WTC11 (cell line): Measurements from ENCODE around the gene FSD1. TPM values are rescaled to one million over a fixed set of nuclear protein-coding genes. Genes with fewer than 3 reads are reported as not detected.

Source experiments
- ESRRA ChIP-seq: sonication (generic); formaldehyde crosslinking; IDR thresholded peaks from 2 replicates; pipeline ENCODE4 v1.8.1; 2022; ENCODE audit warnings: mild to moderate bottlenecking, missing genetic modification reagents, borderline replicate concordance
- FOXK1 ChIP-seq: sonication (generic); formaldehyde crosslinking; IDR thresholded peaks from 2 replicates; pipeline ENCODE4 v1.8.0; 2022; ENCODE audit warnings: mild to moderate bottlenecking, moderate library complexity, missing genetic modification reagents
- GTF2I ChIP-seq: fragments of 250-450 bp; sonication (Bioruptor Pico); conservative IDR thresholded peaks from 2 replicates; pipeline ENCODE4 v1.4.0; 2021; ENCODE audit warnings: mild to moderate bottlenecking
- HMGA2 ChIP-seq: fragments of 250-450 bp; sonication (Bioruptor Pico); IDR thresholded peaks from 2 replicates; pipeline ENCODE4 v1.4.0; 2021; ENCODE audit warnings: mild to moderate bottlenecking, moderate library complexity
- MXD4 ChIP-seq: fragments of 250-450 bp; sonication (Bioruptor Pico); IDR thresholded peaks from 2 replicates; pipeline ENCODE4 v1.8.0; 2021; ENCODE audit warnings: mild to moderate bottlenecking, moderate library complexity, borderline replicate concordance
- MYBL2 ChIP-seq: sonication (generic); formaldehyde crosslinking; IDR thresholded peaks from 2 replicates; pipeline ENCODE4 v1.8.1; 2023; ENCODE audit warnings: mild to moderate bottlenecking, moderate library complexity, missing genetic modification reagents
- NFATC4 ChIP-seq: fragments of 250-450 bp; sonication (Bioruptor Pico); IDR thresholded peaks from 2 replicates; pipeline ENCODE4 v1.9.0; 2021; ENCODE audit warnings: mild to moderate bottlenecking
- RORB ChIP-seq: fragments of 250-450 bp; sonication (Bioruptor Pico); IDR thresholded peaks from 2 replicates; pipeline ENCODE4 v1.9.0; 2021; ENCODE audit warnings: mild to moderate bottlenecking
- ZNF232 ChIP-seq: sonication (generic); formaldehyde crosslinking; IDR thresholded peaks from 2 replicates; pipeline ENCODE4 v1.8.0; 2022; ENCODE audit warnings: mild to moderate bottlenecking, missing genetic modification reagents
- ZNF396 ChIP-seq: fragments of 250-450 bp; sonication (Bioruptor Pico); IDR thresholded peaks from 2 replicates; pipeline ENCODE4 v1.8.0; 2021; ENCODE audit warnings: mild to moderate bottlenecking, moderate library complexity, borderline replicate concordance
- ZNF416 ChIP-seq: fragments of 250-450 bp; sonication (Bioruptor Pico); IDR thresholded peaks from 2 replicates; pipeline ENCODE4 v1.9.0; 2021; ENCODE audit warnings: mild to moderate bottlenecking, inconsistent platforms
- ZNF423 ChIP-seq: fragments of 250-450 bp; sonication (Bioruptor Pico); IDR thresholded peaks from 2 replicates; pipeline ENCODE4 v2.1.2; 2022; ENCODE audit warnings: mild to moderate bottlenecking, moderate library complexity
- ZNF671 ChIP-seq: fragments of 250-450 bp; sonication (Bioruptor Pico); IDR thresholded peaks from 2 replicates; pipeline ENCODE4 v1.8.0; 2021; ENCODE audit warnings: mild to moderate bottlenecking
- total RNA-seq: library from RNA; stranded (reverse); gene quantifications from 3 replicates; pipeline ENCODE4 v1.2.3, GENCODE V29; 2021
- TF ChIP-seq, protein P1 (sequence below): sonication (generic); formaldehyde crosslinking; IDR thresholded peaks from 2 replicates; pipeline ENCODE4 v1.8.0; 2022; ENCODE audit warnings: missing genetic modification reagents
- TF ChIP-seq, protein P2 (sequence below): sonication (generic); formaldehyde crosslinking; IDR thresholded peaks from 2 replicates; pipeline ENCODE4 v1.8.0; 2023; ENCODE audit warnings: mild to moderate bottlenecking, missing genetic modification reagents
- TF ChIP-seq, protein P3 (sequence below): fragments of 250-450 bp; sonication (Bioruptor Pico); IDR thresholded peaks from 2 replicates; pipeline ENCODE4 v1.9.0; 2021; ENCODE audit warnings: mild to moderate bottlenecking, borderline replicate concordance
- TF ChIP-seq, protein P4 (sequence below): fragments of 250-450 bp; sonication (Bioruptor Pico); IDR thresholded peaks from 2 replicates; pipeline ENCODE4 v1.8.0; 2021; ENCODE audit warnings: mild to moderate bottlenecking
- TF ChIP-seq, protein P5 (sequence below): sonication (generic); formaldehyde crosslinking; IDR thresholded peaks from 2 replicates; pipeline ENCODE4 v1.8.0; 2022; ENCODE audit warnings: mild to moderate bottlenecking, missing genetic modification reagents
- TF ChIP-seq, protein P6 (sequence below): fragments of 250-450 bp; sonication (Bioruptor Pico); IDR thresholded peaks from 2 replicates; pipeline ENCODE4 v1.9.0; 2021; ENCODE audit warnings: mild to moderate bottlenecking
- TF ChIP-seq, protein P7 (sequence below): sonication (generic); formaldehyde crosslinking; IDR thresholded peaks from 2 replicates; pipeline ENCODE4 v1.8.1; 2023; ENCODE audit warnings: mild to moderate bottlenecking, missing genetic modification reagents, moderate library complexity
- TF ChIP-seq, protein P8 (sequence below): sonication (generic); formaldehyde crosslinking; IDR thresholded peaks from 2 replicates; pipeline ENCODE4 v1.8.0; 2022; ENCODE audit warnings: mild to moderate bottlenecking, missing genetic modification reagents

FSD1 gene
- total RNA-seq, 1 experiment from 2014 or later = 61.3 TPM

DNA sequence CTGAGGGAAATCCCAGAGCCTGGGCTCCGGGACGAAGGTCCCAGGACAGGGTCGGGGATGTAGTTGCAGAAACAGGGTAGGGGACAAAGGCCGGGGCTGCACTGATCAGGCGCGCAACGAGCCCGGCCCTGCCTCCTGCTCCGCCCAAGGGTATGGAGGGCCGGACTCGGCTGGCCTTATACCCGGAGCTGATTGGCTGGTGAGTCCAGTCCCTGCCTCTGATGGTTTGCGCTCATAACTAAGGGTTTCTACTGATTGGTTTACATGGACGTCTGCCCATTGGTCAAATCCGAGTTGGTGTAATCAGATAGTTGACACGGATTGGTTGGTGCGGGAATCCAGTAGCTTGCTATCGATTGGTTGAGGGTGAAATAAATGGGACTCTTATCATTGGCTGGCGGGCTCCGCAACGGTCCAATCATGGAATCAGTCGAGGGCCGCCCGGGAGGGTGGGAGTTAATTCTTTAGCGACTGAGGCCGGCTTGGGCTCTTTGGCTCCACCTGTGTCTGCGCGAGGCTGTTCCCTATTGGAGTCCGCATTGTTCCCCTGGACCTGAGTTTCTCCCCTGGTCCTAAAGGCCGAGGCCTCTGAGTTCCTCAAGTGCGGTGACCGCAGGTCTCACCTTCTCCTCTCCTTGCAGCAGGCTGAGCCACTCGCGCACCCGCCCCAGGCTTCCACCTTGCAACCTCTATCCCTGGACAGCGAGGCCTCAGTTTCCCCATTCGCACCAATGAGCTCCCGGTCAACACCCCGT lies 38.4 kb downstream of the FSD1 start (continued):
- TF ChIP-seq MXD4 (peak; percentile 97), GTF2I (no peak), ZNF232 (0 out of 2 replicates have a peak, but pooled peaks have one; percentile 26), ZNF396 (CRISPR knock-in tag) (peak; percentile 92; the same call in 1 of the 2 replicates), MYBL2 (peak; percentile 51; the same call in 1 of the 2 replicates), FOXK1 (CRISPR knock-in tag) (peak; percentile 26; the same call in 1 of the 2 replicates), RORB (CRISPR knock-in tag) (no peak), ESRRA (no peak), ZNF423 (peak; percentile 82), ZNF671 (peak; percentile 70; the same call in 1 of the 2 replicates), NFATC4 (CRISPR knock-in tag) (no peak), ZNF416 (CRISPR knock-in tag) (0 out of 2 replicates have a peak, but pooled peaks have one; percentile 67), HMGA2 (peak; percentile 58; the same call in 1 of the 2 replicates)
- TF ChIP-seq, protein P1, sequence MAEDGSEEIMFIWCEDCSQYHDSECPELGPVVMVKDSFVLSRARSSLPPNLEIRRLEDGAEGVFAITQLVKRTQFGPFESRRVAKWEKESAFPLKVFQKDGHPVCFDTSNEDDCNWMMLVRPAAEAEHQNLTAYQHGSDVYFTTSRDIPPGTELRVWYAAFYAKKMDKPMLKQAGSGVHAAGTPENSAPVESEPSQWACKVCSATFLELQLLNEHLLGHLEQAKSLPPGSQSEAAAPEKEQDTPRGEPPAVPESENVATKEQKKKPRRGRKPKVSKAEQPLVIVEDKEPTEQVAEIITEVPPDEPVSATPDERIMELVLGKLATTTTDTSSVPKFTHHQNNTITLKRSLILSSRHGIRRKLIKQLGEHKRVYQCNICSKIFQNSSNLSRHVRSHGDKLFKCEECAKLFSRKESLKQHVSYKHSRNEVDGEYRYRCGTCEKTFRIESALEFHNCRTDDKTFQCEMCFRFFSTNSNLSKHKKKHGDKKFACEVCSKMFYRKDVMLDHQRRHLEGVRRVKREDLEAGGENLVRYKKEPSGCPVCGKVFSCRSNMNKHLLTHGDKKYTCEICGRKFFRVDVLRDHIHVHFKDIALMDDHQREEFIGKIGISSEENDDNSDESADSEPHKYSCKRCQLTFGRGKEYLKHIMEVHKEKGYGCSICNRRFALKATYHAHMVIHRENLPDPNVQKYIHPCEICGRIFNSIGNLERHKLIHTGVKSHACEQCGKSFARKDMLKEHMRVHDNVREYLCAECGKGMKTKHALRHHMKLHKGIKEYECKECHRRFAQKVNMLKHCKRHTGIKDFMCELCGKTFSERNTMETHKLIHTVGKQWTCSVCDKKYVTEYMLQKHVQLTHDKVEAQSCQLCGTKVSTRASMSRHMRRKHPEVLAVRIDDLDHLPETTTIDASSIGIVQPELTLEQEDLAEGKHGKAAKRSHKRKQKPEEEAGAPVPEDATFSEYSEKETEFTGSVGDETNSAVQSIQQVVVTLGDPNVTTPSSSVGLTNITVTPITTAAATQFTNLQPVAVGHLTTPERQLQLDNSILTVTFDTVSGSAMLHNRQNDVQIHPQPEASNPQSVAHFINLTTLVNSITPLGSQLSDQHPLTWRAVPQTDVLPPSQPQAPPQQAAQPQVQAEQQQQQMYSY (CRISPR knock-in tag) = 0 out of 2 replicates have a peak, but pooled peaks have one; percentile 22
- TF ChIP-seq, protein P2, sequence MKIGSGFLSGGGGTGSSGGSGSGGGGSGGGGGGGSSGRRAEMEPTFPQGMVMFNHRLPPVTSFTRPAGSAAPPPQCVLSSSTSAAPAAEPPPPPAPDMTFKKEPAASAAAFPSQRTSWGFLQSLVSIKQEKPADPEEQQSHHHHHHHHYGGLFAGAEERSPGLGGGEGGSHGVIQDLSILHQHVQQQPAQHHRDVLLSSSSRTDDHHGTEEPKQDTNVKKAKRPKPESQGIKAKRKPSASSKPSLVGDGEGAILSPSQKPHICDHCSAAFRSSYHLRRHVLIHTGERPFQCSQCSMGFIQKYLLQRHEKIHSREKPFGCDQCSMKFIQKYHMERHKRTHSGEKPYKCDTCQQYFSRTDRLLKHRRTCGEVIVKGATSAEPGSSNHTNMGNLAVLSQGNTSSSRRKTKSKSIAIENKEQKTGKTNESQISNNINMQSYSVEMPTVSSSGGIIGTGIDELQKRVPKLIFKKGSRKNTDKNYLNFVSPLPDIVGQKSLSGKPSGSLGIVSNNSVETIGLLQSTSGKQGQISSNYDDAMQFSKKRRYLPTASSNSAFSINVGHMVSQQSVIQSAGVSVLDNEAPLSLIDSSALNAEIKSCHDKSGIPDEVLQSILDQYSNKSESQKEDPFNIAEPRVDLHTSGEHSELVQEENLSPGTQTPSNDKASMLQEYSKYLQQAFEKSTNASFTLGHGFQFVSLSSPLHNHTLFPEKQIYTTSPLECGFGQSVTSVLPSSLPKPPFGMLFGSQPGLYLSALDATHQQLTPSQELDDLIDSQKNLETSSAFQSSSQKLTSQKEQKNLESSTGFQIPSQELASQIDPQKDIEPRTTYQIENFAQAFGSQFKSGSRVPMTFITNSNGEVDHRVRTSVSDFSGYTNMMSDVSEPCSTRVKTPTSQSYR (CRISPR knock-in tag) = no peak
- TF ChIP-seq, protein P3, sequence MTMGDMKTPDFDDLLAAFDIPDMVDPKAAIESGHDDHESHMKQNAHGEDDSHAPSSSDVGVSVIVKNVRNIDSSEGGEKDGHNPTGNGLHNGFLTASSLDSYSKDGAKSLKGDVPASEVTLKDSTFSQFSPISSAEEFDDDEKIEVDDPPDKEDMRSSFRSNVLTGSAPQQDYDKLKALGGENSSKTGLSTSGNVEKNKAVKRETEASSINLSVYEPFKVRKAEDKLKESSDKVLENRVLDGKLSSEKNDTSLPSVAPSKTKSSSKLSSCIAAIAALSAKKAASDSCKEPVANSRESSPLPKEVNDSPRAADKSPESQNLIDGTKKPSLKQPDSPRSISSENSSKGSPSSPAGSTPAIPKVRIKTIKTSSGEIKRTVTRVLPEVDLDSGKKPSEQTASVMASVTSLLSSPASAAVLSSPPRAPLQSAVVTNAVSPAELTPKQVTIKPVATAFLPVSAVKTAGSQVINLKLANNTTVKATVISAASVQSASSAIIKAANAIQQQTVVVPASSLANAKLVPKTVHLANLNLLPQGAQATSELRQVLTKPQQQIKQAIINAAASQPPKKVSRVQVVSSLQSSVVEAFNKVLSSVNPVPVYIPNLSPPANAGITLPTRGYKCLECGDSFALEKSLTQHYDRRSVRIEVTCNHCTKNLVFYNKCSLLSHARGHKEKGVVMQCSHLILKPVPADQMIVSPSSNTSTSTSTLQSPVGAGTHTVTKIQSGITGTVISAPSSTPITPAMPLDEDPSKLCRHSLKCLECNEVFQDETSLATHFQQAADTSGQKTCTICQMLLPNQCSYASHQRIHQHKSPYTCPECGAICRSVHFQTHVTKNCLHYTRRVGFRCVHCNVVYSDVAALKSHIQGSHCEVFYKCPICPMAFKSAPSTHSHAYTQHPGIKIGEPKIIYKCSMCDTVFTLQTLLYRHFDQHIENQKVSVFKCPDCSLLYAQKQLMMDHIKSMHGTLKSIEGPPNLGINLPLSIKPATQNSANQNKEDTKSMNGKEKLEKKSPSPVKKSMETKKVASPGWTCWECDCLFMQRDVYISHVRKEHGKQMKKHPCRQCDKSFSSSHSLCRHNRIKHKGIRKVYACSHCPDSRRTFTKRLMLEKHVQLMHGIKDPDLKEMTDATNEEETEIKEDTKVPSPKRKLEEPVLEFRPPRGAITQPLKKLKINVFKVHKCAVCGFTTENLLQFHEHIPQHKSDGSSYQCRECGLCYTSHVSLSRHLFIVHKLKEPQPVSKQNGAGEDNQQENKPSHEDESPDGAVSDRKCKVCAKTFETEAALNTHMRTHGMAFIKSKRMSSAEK (CRISPR knock-in tag) = peak; percentile 78; the same call in 1 of the 2 replicates
- TF ChIP-seq, protein P4, sequence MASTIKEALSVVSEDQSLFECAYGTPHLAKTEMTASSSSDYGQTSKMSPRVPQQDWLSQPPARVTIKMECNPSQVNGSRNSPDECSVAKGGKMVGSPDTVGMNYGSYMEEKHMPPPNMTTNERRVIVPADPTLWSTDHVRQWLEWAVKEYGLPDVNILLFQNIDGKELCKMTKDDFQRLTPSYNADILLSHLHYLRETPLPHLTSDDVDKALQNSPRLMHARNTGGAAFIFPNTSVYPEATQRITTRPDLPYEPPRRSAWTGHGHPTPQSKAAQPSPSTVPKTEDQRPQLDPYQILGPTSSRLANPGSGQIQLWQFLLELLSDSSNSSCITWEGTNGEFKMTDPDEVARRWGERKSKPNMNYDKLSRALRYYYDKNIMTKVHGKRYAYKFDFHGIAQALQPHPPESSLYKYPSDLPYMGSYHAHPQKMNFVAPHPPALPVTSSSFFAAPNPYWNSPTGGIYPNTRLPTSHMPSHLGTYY (CRISPR knock-in tag) = peak; percentile 75; the same call in 1 of the 2 replicates
- TF ChIP-seq, protein P5, sequence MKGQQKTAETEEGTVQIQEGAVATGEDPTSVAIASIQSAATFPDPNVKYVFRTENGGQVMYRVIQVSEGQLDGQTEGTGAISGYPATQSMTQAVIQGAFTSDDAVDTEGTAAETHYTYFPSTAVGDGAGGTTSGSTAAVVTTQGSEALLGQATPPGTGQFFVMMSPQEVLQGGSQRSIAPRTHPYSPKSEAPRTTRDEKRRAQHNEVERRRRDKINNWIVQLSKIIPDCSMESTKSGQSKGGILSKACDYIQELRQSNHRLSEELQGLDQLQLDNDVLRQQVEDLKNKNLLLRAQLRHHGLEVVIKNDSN = peak; percentile 52
- TF ChIP-seq, protein P6, sequence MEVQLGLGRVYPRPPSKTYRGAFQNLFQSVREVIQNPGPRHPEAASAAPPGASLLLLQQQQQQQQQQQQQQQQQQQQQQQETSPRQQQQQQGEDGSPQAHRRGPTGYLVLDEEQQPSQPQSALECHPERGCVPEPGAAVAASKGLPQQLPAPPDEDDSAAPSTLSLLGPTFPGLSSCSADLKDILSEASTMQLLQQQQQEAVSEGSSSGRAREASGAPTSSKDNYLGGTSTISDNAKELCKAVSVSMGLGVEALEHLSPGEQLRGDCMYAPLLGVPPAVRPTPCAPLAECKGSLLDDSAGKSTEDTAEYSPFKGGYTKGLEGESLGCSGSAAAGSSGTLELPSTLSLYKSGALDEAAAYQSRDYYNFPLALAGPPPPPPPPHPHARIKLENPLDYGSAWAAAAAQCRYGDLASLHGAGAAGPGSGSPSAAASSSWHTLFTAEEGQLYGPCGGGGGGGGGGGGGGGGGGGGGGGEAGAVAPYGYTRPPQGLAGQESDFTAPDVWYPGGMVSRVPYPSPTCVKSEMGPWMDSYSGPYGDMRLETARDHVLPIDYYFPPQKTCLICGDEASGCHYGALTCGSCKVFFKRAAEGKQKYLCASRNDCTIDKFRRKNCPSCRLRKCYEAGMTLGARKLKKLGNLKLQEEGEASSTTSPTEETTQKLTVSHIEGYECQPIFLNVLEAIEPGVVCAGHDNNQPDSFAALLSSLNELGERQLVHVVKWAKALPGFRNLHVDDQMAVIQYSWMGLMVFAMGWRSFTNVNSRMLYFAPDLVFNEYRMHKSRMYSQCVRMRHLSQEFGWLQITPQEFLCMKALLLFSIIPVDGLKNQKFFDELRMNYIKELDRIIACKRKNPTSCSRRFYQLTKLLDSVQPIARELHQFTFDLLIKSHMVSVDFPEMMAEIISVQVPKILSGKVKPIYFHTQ = no peak
- TF ChIP-seq, protein P7, sequence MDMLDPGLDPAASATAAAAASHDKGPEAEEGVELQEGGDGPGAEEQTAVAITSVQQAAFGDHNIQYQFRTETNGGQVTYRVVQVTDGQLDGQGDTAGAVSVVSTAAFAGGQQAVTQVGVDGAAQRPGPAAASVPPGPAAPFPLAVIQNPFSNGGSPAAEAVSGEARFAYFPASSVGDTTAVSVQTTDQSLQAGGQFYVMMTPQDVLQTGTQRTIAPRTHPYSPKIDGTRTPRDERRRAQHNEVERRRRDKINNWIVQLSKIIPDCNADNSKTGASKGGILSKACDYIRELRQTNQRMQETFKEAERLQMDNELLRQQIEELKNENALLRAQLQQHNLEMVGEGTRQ (CRISPR knock-in tag) = no peak
- TF ChIP-seq, protein P8, sequence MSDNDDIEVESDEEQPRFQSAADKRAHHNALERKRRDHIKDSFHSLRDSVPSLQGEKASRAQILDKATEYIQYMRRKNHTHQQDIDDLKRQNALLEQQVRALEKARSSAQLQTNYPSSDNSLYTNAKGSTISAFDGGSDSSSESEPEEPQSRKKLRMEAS (CRISPR knock-in tag) = peak; percentile 56; the same call in 1 of the 2 replicates
